Spleen (tissue), 11 donors: Measurements from ENCODE around the gene CBL. TPM values are rescaled to one million over a fixed set of nuclear protein-coding genes. Genes with fewer than 3 reads are reported as not detected.

Experiments used
- DNase-seq: peaks from one replicate; pipeline ENCODE4 v3.0.0-alpha.2; 2020
- H3K27ac ChIP-seq, 8 donors: fragments of 200-600 bp; sonication (generic) in 7 of 8; 1 replicate in 4 of 8; 2 replicates in 4 of 8; pipeline versions ENCODE4 v1.5.0 to v1.8.0; 2016 to 2021; ENCODE audit warnings: inconsistent platforms in 4 of 8, mild to moderate bottlenecking in 4 of 8, moderate library complexity in 1 of 8
- H3K27me3 ChIP-seq, 7 donors: fragments of 200-600 bp; sonication (generic) in 6 of 7; replicated peaks in 1 of 7; 1 replicate in 4 of 7; 2 replicates in 3 of 7; pipeline versions ENCODE4 v1.5.0 to v1.8.0; 2016 to 2021; ENCODE audit warnings: inconsistent platforms in 3 of 7, mild to moderate bottlenecking in 1 of 7
- H3K36me3 ChIP-seq, 6 donors: fragments of 200-600 bp; sonication (generic) in 5 of 6; 1 replicate in 4 of 6; 2 replicates in 2 of 6; pipeline versions ENCODE4 v1.5.0 to v1.8.0; 2016 to 2021; ENCODE audit warnings: inconsistent platforms in 2 of 6
- H3K4me1 ChIP-seq, 6 donors: fragments of 200-600 bp; sonication (generic) in 5 of 6; 1 replicate in 3 of 6; 2 replicates in 3 of 6; pipeline versions ENCODE4 v1.5.0 to v1.8.0; 2016 to 2021; ENCODE audit warnings: inconsistent platforms in 3 of 6
- H3K4me3 ChIP-seq, 8 donors: fragments of 200-600 bp; sonication (generic) in 7 of 8; 1 replicate in 4 of 8; 2 replicates in 4 of 8; pipeline versions ENCODE4 v1.5.0 to v1.8.0; 2016 to 2021; ENCODE audit warnings: inconsistent platforms in 4 of 8, mild to moderate bottlenecking in 4 of 8, moderate library complexity in 2 of 8
- H3K9me3 ChIP-seq, 8 donors: fragments of 200-600 bp; sonication (generic) in 7 of 8; 1 replicate in 4 of 8; 2 replicates in 4 of 8; pipeline versions ENCODE4 v1.5.0 to v1.8.0; 2016 to 2021; ENCODE audit warnings: inconsistent platforms in 4 of 8
- CTCF ChIP-seq, 11 experiments: fragments of 200-600 bp in 7 of 11; fragments of 450-650 bp in 4 of 11; sonication (generic) in 4 of 11; IDR thresholded peaks in 8 of 11; conservative IDR thresholded peaks in 3 of 11; 1 replicate in 7 of 11; 2 replicates in 4 of 11; pipeline versions ENCODE4 v1.4.0 to v1.8.0; 2016 to 2021; ENCODE audit warnings: antibody characterized with exemption in 11 of 11, inconsistent platforms in 4 of 11, mild to moderate bottlenecking in 1 of 11
- POLR2A ChIP-seq, 3 donors: fragments of 450-650 bp; IDR thresholded peaks; one replicate each; pipeline ENCODE4 v1.5.1; 2017; ENCODE audit warnings: antibody characterized with exemption in 3 of 3, mild to moderate bottlenecking in 1 of 3
- POLR2AphosphoS5 ChIP-seq, 3 donors: sonication (generic); formaldehyde crosslinking; IDR thresholded peaks; one replicate each; pipeline ENCODE4 v1.5.1; 2017; ENCODE audit warnings: antibody characterized with exemption in 3 of 3
- WGBS, 5 donors: extraction: QIAGEN DNeasy Blood & Tissue Kit in 3 of 5; methylation state at CpG; one replicate each; pipeline versions ENCODE4 v1.1.5 to v1.1.7; 2013 to 2018; 5-methylcytosine and 5-hydroxymethylcytosine counted together
- intact Hi-C: fragments of 100-400 bp; cut with DNase I; formaldehyde crosslinking; loops from one replicate; pipeline ENCODE4 v1.15.0; 2023; ENCODE audit warnings: low total_unique reads
- polyA plus RNA-seq, 3 donors: library from polyadenylated mRNA; stranded (reverse); fragments of 200-250 nt; gene quantifications; one replicate each; pipeline ENCODE4 v1.2.1, GENCODE V29; 2013
- total RNA-seq, 7 donors: library from RNA; depleted of rRNA in 3 of 7; stranded (reverse); fragments of >200 nt in 3 of 7; fragmentation: NEBNext Ultra II Directional in 4 of 7; extraction: Animal tissue kit (Norgen Biotek cat#: 25700) in 4 of 7; gene quantifications; one replicate each; pipeline versions ENCODE4 v1.1.0 to v1.2.1, GENCODE V29; 2016 to 2021
- donor health status: healthy with polysubstance abuse.
- donor health status: DM: no; HTN: no; CAD: no; lungs with moderate emphysema.
- donor health status: DM: no; HTN: no; CAD: no.
- donor health status: Bipolar disorder and iron deficiency.
- donor health status: healthy.
- donor health status: DM: no; HTN: no; CAD: no.
- donor health status: DM: yes; HTN: yes; CAD: no.

The CBL gene
- total and polyA plus RNA-seq, 10 donors: 9.4 to 56.3 (median 45.8) TPM

GRCh38 chr11:119205080-119205479, 1.1 kb upstream of the CBL start:
- Histone ChIP-seq H3K9me3 (no peaks in the 10 kb centered on the region), H3K4me3 (peak overlapping the region in 7 of 8 donors; percentile 87 to 98 (median 95)), H3K36me3 (no peaks in the 10 kb centered on the region), H3K27me3 (no peaks in the 10 kb centered on the region), H3K4me1 (peaks cover 14 to 49% (median 41%) of the 10 kb centered on the region in 6 donors), H3K27ac (peak overlapping the region in 7 of 8 donors; percentile 94 to 98 (median 96))
- WGBS, 5 donors: 25 to 34% (median 29%) methylated on average over 10 of the region's 10 CpGs
- peak; percentile 87 for DNase-seq
- intact Hi-C loops: no loop called here
- TF ChIP-seq POLR2AphosphoS5 (IDR thresholded peaks at IDR 0.05) (no peak), POLR2A (IDR thresholded peaks at IDR 0.05) (no peak), CTCF (IDR thresholded peaks at IDR 0.05 in 8 of 11, conservative IDR thresholded peaks at IDR 0.05 in 3 of 11) (no peak)

DNA sequence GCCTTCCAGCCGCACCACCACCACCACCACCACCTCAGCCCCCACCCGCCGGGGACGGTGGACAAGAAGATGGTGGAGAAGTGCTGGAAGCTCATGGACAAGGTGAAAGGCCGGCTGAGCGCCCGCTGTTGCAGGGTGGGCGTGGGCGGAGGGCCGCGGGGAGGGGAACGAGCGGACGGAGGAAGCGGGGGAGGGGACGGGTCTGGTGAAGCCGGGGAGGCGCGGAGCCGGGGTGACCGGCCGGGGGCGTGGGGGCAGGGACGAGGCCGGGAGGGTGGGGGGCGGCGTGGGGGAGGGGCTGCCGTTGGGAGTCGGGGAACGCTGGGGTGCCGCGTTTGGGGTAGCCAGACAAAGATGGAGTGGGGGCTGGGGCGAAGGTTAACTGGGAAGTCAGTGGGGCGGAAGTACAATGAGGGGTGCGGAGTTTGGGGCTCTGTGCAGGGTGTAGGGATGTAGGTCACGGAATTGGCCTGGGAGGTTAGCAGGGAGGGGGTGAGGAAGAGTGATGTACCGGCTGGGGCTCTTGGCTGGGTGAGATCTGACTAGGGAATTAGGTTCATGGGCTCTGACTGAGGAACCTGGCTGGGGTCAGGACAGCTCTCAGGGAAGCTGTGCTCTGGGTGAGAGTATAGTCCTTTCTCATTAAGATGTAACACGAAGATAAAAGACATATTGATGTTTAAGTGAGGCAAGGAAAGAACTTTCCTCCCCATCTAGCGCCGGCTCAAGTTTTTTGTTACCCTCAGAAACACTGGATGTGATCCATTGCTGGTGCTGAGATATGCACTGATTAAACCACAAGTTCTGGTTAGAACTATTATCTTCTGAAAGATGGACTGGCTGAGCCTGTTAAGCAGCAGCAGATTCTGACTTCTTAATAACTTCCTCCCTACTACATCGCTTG, 624 bp downstream of the CBL start:
- H3K4me3 ChIP-seq: peak overlapping the region; percentile 87 to 98 (median 94)
- TF ChIP-seq CTCF (IDR thresholded peaks at IDR 0.05 in 8 of 11, conservative IDR thresholded peaks at IDR 0.05 in 3 of 11) (no peak), POLR2A (IDR thresholded peaks at IDR 0.05) (no peak), POLR2AphosphoS5 (IDR thresholded peaks at IDR 0.05) (no peak)
- DNase-seq: peak; percentile 93
- peak overlapping the region; percentile 81 to 98 (median 96) for H3K27ac ChIP-seq
- no peaks in the 10 kb centered on the region for H3K9me3 ChIP-seq
- peaks cover 14 to 66% (median 48%) of the 10 kb centered on the region in 6 donors for H3K4me1 ChIP-seq
- intact Hi-C loops: no loop called here
- H3K36me3 ChIP-seq: no peaks in the 10 kb centered on the region
- 0 to 2% (median 2%) methylated on average over 39 to 41 of the region's 41 CpGs for WGBS, 5 donors
- no peaks in the 10 kb centered on the region for H3K27me3 ChIP-seq

DNA sequence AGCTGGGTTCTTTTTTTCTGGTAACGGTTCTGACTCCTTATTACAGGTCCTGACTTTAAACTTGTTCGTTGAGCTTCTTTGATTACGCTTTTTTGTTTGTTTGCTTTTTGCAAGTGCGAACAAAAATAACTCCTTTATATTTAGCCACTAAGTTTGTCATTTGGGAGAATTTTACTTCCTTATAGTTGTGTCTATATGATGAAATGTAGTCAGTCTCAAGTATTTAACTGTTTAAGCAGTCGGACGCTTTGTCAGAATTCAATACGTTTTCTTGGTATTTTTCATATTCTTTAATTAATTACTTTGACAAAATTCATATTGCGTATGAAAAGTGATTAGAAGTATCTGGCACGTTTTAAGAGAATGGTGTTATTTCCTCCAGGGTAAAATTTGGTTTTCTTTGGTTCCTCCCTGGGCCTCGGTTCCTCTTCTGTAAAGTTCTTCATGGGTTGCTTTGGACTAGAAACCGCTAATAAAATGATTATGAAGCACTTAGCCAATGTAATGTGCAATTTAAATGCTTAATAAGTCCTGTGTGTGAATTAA, 1.3 kb downstream of the CBL start:
- no peaks in the 10 kb centered on the region for H3K9me3 ChIP-seq
- peak overlapping the region; percentile 87 to 98 (median 94) for H3K4me3 ChIP-seq
- H3K27ac ChIP-seq: peak overlapping the region; percentile 81 to 98 (median 96)
- 9 to 13% (median 13%) methylated on average over 11 of the region's 11 CpGs for WGBS, 5 donors
- intact Hi-C loops: no loop called here
- H3K4me1 ChIP-seq: peaks cover 14 to 73% (median 50%) of the 10 kb centered on the region in 6 donors
- H3K36me3 ChIP-seq: no peaks in the 10 kb centered on the region
- H3K27me3 ChIP-seq: no peaks in the 10 kb centered on the region
- DNase-seq: no peak
- no peak for TF ChIP-seq POLR2AphosphoS5 (IDR thresholded peaks at IDR 0.05)
- no peak for TF ChIP-seq POLR2A (IDR thresholded peaks at IDR 0.05)
- no peak for TF ChIP-seq CTCF (IDR thresholded peaks at IDR 0.05 in 8 of 11, conservative IDR thresholded peaks at IDR 0.05 in 3 of 11)

DNA sequence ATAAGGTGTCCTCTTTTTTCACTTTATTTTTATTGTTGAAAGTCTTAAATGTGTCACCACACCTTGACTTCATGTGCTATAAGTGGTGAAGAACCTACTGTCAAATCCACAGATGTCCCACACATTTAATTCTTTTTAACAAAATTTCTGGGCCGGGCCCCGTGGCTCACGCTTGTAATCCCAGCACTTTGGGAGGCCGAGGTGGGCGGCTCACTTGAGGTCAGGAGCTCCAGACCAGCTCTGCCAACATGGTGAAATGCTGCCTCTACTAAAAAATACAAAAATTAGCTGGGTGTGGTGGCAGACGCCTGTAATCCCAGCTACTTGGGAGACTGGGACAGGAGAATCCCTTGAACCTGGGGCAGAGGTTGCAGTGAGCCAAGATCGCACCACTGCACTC, 3.0 kb downstream of the CBL start:
- intact Hi-C loops: no loop called here
- peak; percentile 28 for DNase-seq
- H3K36me3 ChIP-seq: no peaks in the 10 kb centered on the region
- no peaks in the 10 kb centered on the region for H3K9me3 ChIP-seq
- peaks cover 14 to 90% (median 64%) of the 10 kb centered on the region in 6 donors for H3K4me1 ChIP-seq
- TF ChIP-seq POLR2A (IDR thresholded peaks at IDR 0.05) (no peak), POLR2AphosphoS5 (IDR thresholded peaks at IDR 0.05) (no peak), CTCF (IDR thresholded peaks at IDR 0.05 in 8 of 11, conservative IDR thresholded peaks at IDR 0.05 in 3 of 11) (no peak)
- H3K4me3 ChIP-seq: no peak overlapping the region
- WGBS, 5 donors: 90 to 96% (median 91%) methylated on average over 7 of the region's 7 CpGs
- H3K27ac ChIP-seq: no peak overlapping the region
- H3K27me3 ChIP-seq: no peaks in the 10 kb centered on the region
